ENCODE data around the gene AHCYL1. TPM values are rescaled to one million over a fixed set of nuclear protein-coding genes. Genes with fewer than 3 reads are reported as not detected.

The AHCYL1 gene
- total and polyA plus RNA-seq, 2 of the 8 experiments (the other 6 are each of a cell fraction or from before 2014, with no cell fraction given), result 64.5 to 95.9 TPM

DNA sequence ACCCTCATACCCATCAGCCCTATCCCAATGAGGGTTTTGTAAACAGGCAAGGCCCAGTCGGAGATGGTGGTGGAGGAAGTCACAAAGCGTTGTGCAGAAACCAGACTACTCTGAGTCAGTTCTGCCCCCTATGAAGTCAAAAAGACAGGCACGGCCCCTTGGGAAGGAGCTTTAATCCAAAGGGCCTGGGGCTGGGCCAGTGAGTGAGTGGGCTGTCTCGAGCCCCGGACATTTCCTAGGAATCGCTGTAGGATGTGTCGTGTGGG lies 442 bp upstream of the AHCYL1 start:
- Histone ChIP-seq H2AFZ (ENCODE audit: low read length) (peak overlapping the region; percentile 64; the same call in 1 of the 2 replicates), H2BK15ac (ENCODE audit: low read length) (0 out of 2 replicates have a peak overlapping the region, but pooled peaks have one; percentile 1), H3K23ac (ENCODE audit: insufficient read length) (no peak overlapping the region), H2BK12ac (ENCODE audit: low read depth, low read length) (0 out of 2 replicates have a peak overlapping the region, but pooled peaks have one; percentile 1), H3K4me3 (ENCODE audit: extremely low read depth in 1 of 4, insufficient read depth in 2 of 4, low read depth in 3 of 4, low read length in 4 of 4) (peak overlapping the region in 1 of 4 experiments; percentile 82; a peak in 1 of 8 replicates), H3K4ac (replicated peaks; ENCODE audit: insufficient read length, low read depth, low read length) (no peak overlapping the region), H2BK120ac (replicated peaks; ENCODE audit: low read depth, low read length) (no peak overlapping the region), H3K4me2 (ENCODE audit: insufficient read depth in 1 of 2, low read depth in 2 of 2, low read length in 2 of 2) (peak overlapping the region in 1 of 2 experiments; percentile 37; a peak in 2 of 4 replicates), H4K5ac (ENCODE audit: insufficient read length, low read depth, low read length) (no peak overlapping the region), H3K27ac (ENCODE audit: low read depth, low read length) (no peak overlapping the region), H2BK5ac (ENCODE audit: low read depth, low read length) (no peak overlapping the region), H3K9ac (replicated peaks in 1 of 4; ENCODE audit: extremely low read depth in 1 of 4, low read depth in 3 of 4, low read length in 3 of 4) (no peak overlapping the region), H3K79me2 (ENCODE audit: control insufficient read depth in 1 of 2, insufficient read depth in 2 of 2, low read length in 2 of 2) (peaks cover 3 to 42% of the 10 kb centered on the region in 2 experiments; a peak in 3 of 4 replicates), H4K20me1 (replicated peaks in 1 of 2; ENCODE audit: control insufficient read depth in 1 of 2, insufficient read depth in 2 of 2, low read length in 2 of 2) (peaks cover 10% of the 10 kb centered on the region in 2 experiments), H3K36me3 (ENCODE audit: control insufficient read depth in 2 of 4, insufficient read depth in 4 of 4, low read length in 3 of 4) (0 out of 8 replicates have a peak, but pooled peaks cover 0 to 3% (median 0%) of the 10 kb centered on the region in 4 experiments), H4K8ac (ENCODE audit: extremely low read depth, insufficient read depth, low read length) (no peak overlapping the region), H3K14ac (ENCODE audit: insufficient read length) (no peak overlapping the region), H3K79me1 (ENCODE audit: low read depth, low read length) (no peaks in the 10 kb centered on the region), H3K18ac (ENCODE audit: extremely low read depth, low read length) (no peak overlapping the region), H3K4me1 (replicated peaks in 1 of 4; ENCODE audit: control insufficient read depth in 3 of 4, insufficient read depth in 4 of 4, low read length in 3 of 4) (peaks cover 4 to 12% (median 9%) of the 10 kb centered on the region in 4 experiments; a peak in 6 of 7 replicates), H2AK5ac (ENCODE audit: low read depth, low read length) (no peak overlapping the region), H3K9me3 (ENCODE audit: insufficient read depth in 2 of 2, low read depth in 1 of 2, low read length in 1 of 2) (no peaks in the 10 kb centered on the region), H2BK20ac (ENCODE audit: low read length) (no peak overlapping the region), H4K91ac (replicated peaks; ENCODE audit: insufficient read length, low read length) (no peak overlapping the region), H3K23me2 (ENCODE audit: low read depth, low read length) (peaks cover 4% of the 10 kb centered on the region; the same call in 1 of the 2 replicates), H3K56ac (replicated peaks; ENCODE audit: insufficient read length, low read depth, low read length) (no peak overlapping the region), H3K27me3 (replicated peaks in 1 of 4; ENCODE audit: control insufficient read depth in 3 of 4, extremely low read depth in 1 of 4, insufficient read depth in 3 of 4, low read length in 3 of 4) (no peaks in the 10 kb centered on the region)
- peak; percentile 54 for TF ChIP-seq ASH2L (IDR thresholded peaks at IDR 0.05; ENCODE audit: low read length)
- no peak for TF ChIP-seq SP4 (IDR thresholded peaks at IDR 0.05; ENCODE audit: low read length)
- no peak for TF ChIP-seq POLR2A (IDR thresholded peaks at IDR 0.05; ENCODE audit: control extremely low read depth in 1 of 2, low read depth in 2 of 2, low read length in 2 of 2)
- TF ChIP-seq KDM1A (IDR thresholded peaks at IDR 0.05; ENCODE audit: borderline replicate concordance, low read length), result no peak
- ChIA-PET CTCF (ENCODE audit: partially characterized antibody) (interaction anchor here (0.7 to 18.1 kb wide), 53 partner anchors 8 to 586 kb away, joined by 3 to 700 read pairs (median 5); partner anchors contain the start of genes GNAI3, GSTM4, SORT1 and STRIP1), POLR2A (ENCODE audit: partially characterized antibody) (interaction anchor here (1.0 to 4.3 kb wide), 16 partner anchors 10 to 435 kb away, joined by 3 to 19 read pairs (median 8); partner anchors contain the start of gene GNAI3)
- no peak for DNase-seq (ENCODE audit: low read depth in 1 of 2, low spot score in 2 of 2)
- FAIRE-seq, result no peak
- 37% methylated on average over 7 of the region's 7 CpGs; no CpG with 5 or more reads in 1 of the 2 experiments for WGBS, 2 experiments (ENCODE audit: extremely low coverage in 1 of 2, insufficient coverage in 1 of 2, insufficient read length in 1 of 2, insufficient replicate concordance in 2 of 2, low coverage in 1 of 2, low lambda C conversion rate in 2 of 2, missing lambda C conversion rate in 1 of 2)

Measured in H1 (cell line).